HFFc6 (cell line): Measurements from ENCODE around the gene CCDC85A. TPM values are rescaled to one million over a fixed set of nuclear protein-coding genes. Genes with fewer than 3 reads are reported as not detected.

Experiments
- DNase-seq: peaks from one replicate; pipeline ENCODE4 v3.0.0-alpha.2; 2018
- H3K27ac Mint-ChIP-seq: 2 replicates; pipeline ENCODE4 v1.8.0; 2020; ENCODE audit warnings: mild to moderate bottlenecking, mixed read lengths
- H3K27me3 Mint-ChIP-seq: 2 replicates; pipeline ENCODE4 v1.8.0; 2021; ENCODE audit warnings: mild to moderate bottlenecking, moderate library complexity, mixed read lengths; ENCODE audit not compliant: insufficient read depth
- H3K36me3 Mint-ChIP-seq: 2 replicates; pipeline ENCODE4 v1.8.0; 2021; ENCODE audit warnings: low read depth, mixed read lengths
- H3K4me1 Mint-ChIP-seq: 2 replicates; pipeline ENCODE4 v1.8.0; 2020; ENCODE audit warnings: low read depth, mixed read lengths
- H3K4me3 Mint-ChIP-seq: 2 replicates; pipeline ENCODE4 v1.8.0; 2020; ENCODE audit warnings: mild to moderate bottlenecking, moderate library complexity, mixed read lengths
- H3K9me3 Mint-ChIP-seq: 2 replicates; pipeline ENCODE4 v1.8.0; 2020; ENCODE audit warnings: mild to moderate bottlenecking, mixed read lengths
- CTCF ChIP-seq: fragments of 200-600 bp; sonication (generic); IDR thresholded peaks from 2 replicates; pipeline ENCODE4 v1.5.0; 2021; ENCODE audit warnings: antibody characterized with exemption, mild to moderate bottlenecking
- total RNA-seq, 6 experiments: library from RNA; stranded (reverse); fragmentation: NEBNext Ultra II Directional; extraction: Animal tissue kit (Norgen Biotek cat#: 25700); gene quantifications; 2 replicates in 1 of 6; 3 replicates in 5 of 6; pipeline ENCODE4 v1.2.3, GENCODE V29; 2021

The CCDC85A gene
- total RNA-seq, 6 experiments from 2014 or later: 25.5 to 39.3 (median 36.9) TPM

- TF ChIP-seq CTCF: no peak
- DNase-seq: no peak
- peaks cover 23% of the 10 kb centered on the region for H3K36me3 Mint-ChIP-seq
- no peaks in the 10 kb centered on the region; the same call in 1 of the 2 replicates for H3K27me3 Mint-ChIP-seq
- H3K27ac Mint-ChIP-seq: peak overlapping the region; percentile 71
- no peaks in the 10 kb centered on the region for H3K9me3 Mint-ChIP-seq
- peaks cover 98% of the 10 kb centered on the region for H3K4me1 Mint-ChIP-seq
- H3K4me3 Mint-ChIP-seq: peak overlapping the region; percentile 23
These were observed 161.0 kb downstream of the CCDC85A start for GRCh38 chr2:56344771-56345170.

- H3K27me3 Mint-ChIP-seq: no peaks in the 10 kb centered on the region; the same call in 1 of the 2 replicates
- H3K9me3 Mint-ChIP-seq: no peaks in the 10 kb centered on the region
- peaks cover 14% of the 10 kb centered on the region; the same call in 1 of the 2 replicates for H3K36me3 Mint-ChIP-seq
- no peak for TF ChIP-seq CTCF
- H3K27ac Mint-ChIP-seq: peak overlapping the region; percentile 70
- H3K4me3 Mint-ChIP-seq: peak overlapping the region; percentile 80; the same call in 1 of the 2 replicates
- H3K4me1 Mint-ChIP-seq: peaks cover 73% of the 10 kb centered on the region
- no peak for DNase-seq
These were observed 164.1 kb downstream of the CCDC85A start for GRCh38 chr2:56347881-56348280.

GRCh38 chr2:56348392-56349210, 164.8 kb downstream of the CCDC85A start:
- H3K4me1 Mint-ChIP-seq: peaks cover 72% of the 10 kb centered on the region
- H3K9me3 Mint-ChIP-seq: no peaks in the 10 kb centered on the region
- TF ChIP-seq CTCF: no peak
- H3K4me3 Mint-ChIP-seq: peak overlapping the region; percentile 80
- peak overlapping the region; percentile 70 for H3K27ac Mint-ChIP-seq
- DNase-seq: no peak
- H3K36me3 Mint-ChIP-seq: peaks cover 14% of the 10 kb centered on the region; the same call in 1 of the 2 replicates
- no peaks in the 10 kb centered on the region; the same call in 1 of the 2 replicates for H3K27me3 Mint-ChIP-seq

- no peak for TF ChIP-seq CTCF
- peaks cover 80% of the 10 kb centered on the region for H3K4me1 Mint-ChIP-seq
- peak overlapping the region; percentile 36; the same call in 1 of the 2 replicates for H3K27ac Mint-ChIP-seq
- no peak overlapping the region for H3K4me3 Mint-ChIP-seq
- DNase-seq: peak; percentile 13
- H3K36me3 Mint-ChIP-seq: peaks cover 17% of the 10 kb centered on the region
- H3K27me3 Mint-ChIP-seq: peaks cover 3% of the 10 kb centered on the region
- H3K9me3 Mint-ChIP-seq: no peaks in the 10 kb centered on the region
These were observed 174.0 kb downstream of the CCDC85A start for GRCh38 chr2:56357655-56358295.

- Mint-ChIP-seq H3K4me1 (peaks cover 92% of the 10 kb centered on the region), H3K27ac (no peak overlapping the region; the same call in 1 of the 2 replicates), H3K4me3 (no peak overlapping the region), H3K9me3 (no peaks in the 10 kb centered on the region), H3K27me3 (peaks cover 6% of the 10 kb centered on the region), H3K36me3 (peaks cover 28% of the 10 kb centered on the region)
- TF ChIP-seq CTCF: no peak
- no peak for DNase-seq
These were observed 178.1 kb downstream of the CCDC85A start for GRCh38 chr2:56361844-56362243.
